ENCODE measurements around the gene ANKRD34C.

Gene ANKRD34C

GRCh38 chr15:79282371-79283251 is at the start of gene ANKRD34C:
TSS of gene ANKRD34C (plus strand) at chr15:79282722. CDS start at chr15:79293285, 10,563 bp downstream.
- DNase-seq (ENCODE audit: low read depth in 1 of 2, low spot score in 1 of 2): no peak

- no peak for DNase-seq (ENCODE audit: low read depth in 1 of 2, low spot score in 1 of 2)
These were observed 49.3 kb upstream of the ANKRD34C start for GRCh38 chr15:79233236-79233635.

DNA sequence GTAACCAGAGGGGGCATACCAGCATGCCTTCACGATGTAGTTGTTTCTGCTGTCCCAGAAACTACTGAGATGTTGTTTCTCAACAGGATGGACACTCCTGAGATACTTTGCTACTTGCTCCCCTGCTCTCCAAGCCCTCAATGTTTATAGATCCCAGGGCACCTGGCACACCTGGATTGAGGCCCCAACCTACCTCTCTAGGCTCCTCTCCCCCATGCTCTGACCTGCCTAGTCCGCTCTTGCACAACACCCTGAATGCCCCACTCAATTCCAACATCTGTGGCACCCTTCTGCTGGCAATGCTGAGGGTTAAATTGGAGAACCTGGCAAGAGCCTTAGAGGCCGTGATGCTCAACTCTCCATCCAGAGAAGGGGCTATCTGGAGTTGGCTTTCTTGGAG is 42.5 kb upstream of the ANKRD34C start:
- no peak for DNase-seq (ENCODE audit: low read depth in 1 of 2, low spot score in 1 of 2)

- DNase-seq (ENCODE audit: low read depth in 1 of 2, low spot score in 1 of 2): no peak
These were observed 38.8 kb upstream of the ANKRD34C start for GRCh38 chr15:79243723-79244122.

DNA sequence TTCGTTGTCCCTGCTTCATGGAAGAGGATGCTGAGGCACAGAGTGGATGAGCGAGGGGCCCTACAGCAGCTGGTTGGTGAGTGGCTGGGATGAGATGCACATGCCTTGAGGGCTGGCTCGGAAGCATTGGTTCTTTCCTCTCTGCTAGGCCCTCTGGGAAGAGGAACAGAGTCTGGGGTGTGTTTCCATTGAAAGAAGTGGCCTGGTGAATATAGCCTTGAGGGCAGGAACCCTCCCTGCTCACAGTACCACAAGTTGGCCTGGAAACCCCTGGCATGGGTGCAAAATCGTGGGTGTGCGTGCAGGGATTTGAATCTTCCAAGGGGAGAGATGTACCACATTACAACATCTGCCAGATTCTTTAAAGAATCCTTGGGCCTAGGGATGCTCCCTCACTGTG is 37.6 kb upstream of the ANKRD34C start:
- DNase-seq (ENCODE audit: low read depth in 1 of 2, low spot score in 1 of 2): no peak

DNA sequence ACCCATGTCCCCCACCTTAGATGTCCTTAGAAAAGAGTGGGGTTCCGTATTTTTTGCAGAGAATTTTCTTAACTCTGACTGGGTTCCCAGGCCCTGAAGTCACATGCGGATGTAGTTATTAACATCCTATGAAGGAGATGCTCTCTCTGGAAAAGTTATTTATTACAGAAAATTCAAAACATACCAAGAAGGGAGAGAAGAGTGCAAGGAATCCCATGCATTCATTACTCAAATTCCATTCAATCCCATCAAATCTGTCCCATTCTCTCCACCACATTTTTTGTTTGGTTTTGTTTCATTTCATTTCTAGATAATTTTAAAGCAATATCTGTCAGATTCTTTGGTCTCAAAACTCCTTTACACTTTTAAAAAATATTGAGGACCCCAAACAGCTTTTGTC is 34.3 kb upstream of the ANKRD34C start:
- no peak for DNase-seq (ENCODE audit: low read depth in 1 of 2, low spot score in 1 of 2)

GRCh38 chr15:79257454-79257853 is 25.1 kb upstream of the ANKRD34C start:
- DNase-seq (ENCODE audit: low read depth in 1 of 2, low spot score in 1 of 2): no peak

DNA sequence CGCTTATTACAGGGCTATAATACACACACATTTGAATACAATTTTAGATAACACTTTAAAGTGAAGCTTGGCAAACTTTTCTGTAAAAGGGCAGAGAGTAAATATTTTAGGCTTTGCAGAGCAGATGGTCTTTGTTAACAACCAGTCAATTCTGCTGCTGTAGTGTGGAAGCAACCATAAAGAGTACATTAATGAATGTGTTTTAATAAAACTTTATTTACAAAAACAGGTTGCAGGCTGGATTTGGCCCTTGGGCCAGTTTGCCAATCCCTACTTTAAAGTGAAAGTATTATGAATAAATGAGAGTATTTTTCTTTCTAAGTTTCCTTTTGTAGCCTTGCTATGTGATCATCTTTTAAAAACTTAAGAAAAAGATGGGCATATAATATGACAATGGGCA is 20.7 kb upstream of the ANKRD34C start:
- DNase-seq (ENCODE audit: low read depth in 1 of 2, low spot score in 1 of 2): no peak

DNA sequence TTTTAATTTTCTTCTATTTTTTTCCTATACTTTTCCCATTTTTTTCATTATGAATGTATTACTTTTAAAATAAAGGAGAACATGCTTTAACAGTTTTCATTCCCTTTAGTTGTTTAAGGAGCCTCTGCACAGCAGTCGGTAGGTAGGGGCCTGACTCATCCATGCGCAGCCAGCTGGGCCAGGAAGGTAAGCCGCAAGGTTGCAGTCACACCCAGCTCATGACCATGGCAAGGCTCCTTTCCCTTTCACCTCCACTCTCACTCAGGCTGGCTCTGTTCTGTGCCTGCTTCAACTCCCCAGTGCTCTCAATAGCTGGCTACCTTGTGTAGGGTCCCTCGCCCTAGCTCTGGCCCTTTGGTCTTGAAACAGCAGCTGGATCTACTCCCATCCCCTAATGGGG is 17.4 kb upstream of the ANKRD34C start:
- DNase-seq (ENCODE audit: low read depth in 1 of 2, low spot score in 1 of 2): no peak

DNA sequence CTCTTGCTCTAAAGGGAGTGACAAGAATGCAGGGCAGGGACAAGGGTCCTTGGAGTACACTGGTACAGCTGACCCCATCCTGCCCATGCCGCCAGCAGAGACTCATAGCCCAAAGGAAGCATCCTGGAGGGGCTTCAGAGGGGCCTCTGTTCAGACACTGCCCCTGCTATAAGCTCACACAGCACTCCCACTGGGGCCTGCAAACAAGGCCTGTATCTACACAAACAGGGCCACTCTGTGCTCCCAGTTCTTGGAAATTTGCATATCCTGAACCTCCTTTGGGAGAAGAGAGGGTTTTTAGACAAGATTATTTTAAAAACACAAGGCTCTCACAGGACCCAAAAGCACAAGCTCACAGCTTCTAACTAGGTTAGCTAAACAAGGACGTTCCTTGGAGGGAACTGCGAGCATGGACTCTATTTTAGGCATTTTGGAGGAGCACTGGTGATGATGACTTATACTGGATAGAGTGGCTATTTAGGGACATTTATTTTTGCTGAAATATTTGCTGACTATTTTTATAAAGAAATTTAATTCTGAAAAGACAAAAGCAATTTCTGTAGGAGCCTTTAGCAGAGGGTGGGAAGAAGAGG is 16.4 kb upstream of the ANKRD34C start:
- DNase-seq (ENCODE audit: low read depth in 1 of 2, low spot score in 1 of 2): no peak

DNA sequence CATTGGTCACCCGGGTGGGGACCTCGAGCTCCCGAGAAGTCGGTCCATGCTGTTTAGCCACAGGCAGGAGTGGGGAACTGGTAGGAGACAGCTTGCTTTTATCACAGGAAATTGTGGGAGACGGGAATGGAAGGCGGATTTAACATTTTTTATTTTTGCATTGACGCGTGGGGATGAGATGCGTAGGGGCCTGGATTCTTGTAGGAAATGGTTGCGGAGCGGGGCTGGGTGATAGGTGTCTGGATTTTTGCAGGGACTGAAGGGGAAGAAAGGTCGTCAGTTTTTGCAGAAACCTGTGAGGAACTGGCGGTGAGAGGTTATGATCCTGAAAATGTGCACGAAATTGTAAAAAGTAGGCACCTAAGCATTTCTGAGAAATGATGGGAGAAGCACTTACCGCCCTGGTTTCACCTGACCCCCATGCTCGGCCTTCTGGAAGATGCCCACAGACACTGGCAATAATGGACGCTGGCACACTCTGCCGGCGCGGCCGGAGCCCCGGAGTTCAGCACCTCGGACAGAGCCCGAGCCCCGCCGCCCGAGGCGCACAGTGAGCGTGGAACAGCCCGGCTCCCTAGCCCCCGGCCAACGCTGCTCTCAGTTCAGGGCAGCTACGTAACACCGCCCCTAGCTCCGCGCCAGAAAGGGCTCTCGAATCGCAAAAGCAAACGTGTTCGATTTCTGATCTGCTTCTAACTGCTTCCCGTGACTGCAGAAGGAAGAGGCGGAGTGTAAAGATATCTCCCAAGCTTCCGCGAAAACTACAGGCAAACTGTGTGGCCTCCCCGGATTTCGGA is 928 bp downstream of the ANKRD34C start:
- DNase-seq (ENCODE audit: low read depth in 1 of 2, low spot score in 1 of 2): no peak

- DNase-seq (ENCODE audit: low read depth in 1 of 2, low spot score in 1 of 2): no peak
These were observed 8.2 kb downstream of the ANKRD34C start for GRCh38 chr15:79290642-79291275.

GRCh38 chr15:79292011-79292410 is 9.5 kb downstream of the ANKRD34C start:
- DNase-seq (ENCODE audit: low read depth in 1 of 2, low spot score in 1 of 2): no peak

- DNase-seq (ENCODE audit: low read depth in 1 of 2, low spot score in 1 of 2): no peak
These were observed 11.6 kb downstream of the ANKRD34C start for GRCh38 chr15:79294075-79294474.

GRCh38 chr15:79296583-79296982 is 14.1 kb downstream of the ANKRD34C start:
- no peak for DNase-seq (ENCODE audit: low read depth in 1 of 2, low spot score in 1 of 2)

DNA sequence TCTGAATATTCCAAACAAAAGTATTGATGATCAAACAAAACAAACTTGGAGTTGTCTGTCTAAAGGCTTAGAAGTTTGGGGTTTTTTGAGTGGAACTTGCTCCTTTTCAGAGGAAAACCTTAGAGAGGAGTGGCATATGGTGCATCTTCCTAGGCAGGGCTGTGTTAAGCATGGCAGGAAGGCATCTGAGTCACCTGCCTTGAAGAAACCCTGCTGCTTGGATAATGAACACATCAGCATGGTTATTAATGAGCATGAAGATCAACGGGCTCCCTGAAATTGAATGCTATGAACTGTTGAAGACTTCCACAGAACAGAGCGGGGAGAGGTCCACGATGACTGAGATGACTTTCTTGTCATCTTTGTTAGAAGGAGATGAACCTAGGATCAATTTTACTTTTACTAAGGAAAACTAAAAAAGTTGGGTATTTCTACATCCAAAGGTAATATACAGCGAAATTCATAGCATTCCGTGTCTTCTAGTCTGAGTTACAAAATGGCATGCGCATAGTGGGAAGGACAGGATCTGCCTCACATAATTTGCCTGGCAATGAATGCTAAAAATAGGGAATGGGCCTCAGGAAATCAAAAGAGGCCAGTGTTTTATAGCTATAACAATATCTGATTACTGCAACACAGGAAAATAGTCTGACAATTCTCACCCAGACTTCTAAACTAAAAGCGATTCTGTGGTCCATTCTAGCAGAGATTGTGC is 16.8 kb downstream of the ANKRD34C start:
- no peak for DNase-seq (ENCODE audit: low read depth in 1 of 2, low spot score in 1 of 2)

GRCh38 chr15:79299841-79300235 is 17.3 kb downstream of the ANKRD34C start:
- DNase-seq (ENCODE audit: low read depth in 1 of 2, low spot score in 1 of 2): no peak

- DNase-seq (ENCODE audit: low read depth in 1 of 2, low spot score in 1 of 2): no peak
These were observed 24.7 kb downstream of the ANKRD34C start for GRCh38 chr15:79307251-79307650.

DNA sequence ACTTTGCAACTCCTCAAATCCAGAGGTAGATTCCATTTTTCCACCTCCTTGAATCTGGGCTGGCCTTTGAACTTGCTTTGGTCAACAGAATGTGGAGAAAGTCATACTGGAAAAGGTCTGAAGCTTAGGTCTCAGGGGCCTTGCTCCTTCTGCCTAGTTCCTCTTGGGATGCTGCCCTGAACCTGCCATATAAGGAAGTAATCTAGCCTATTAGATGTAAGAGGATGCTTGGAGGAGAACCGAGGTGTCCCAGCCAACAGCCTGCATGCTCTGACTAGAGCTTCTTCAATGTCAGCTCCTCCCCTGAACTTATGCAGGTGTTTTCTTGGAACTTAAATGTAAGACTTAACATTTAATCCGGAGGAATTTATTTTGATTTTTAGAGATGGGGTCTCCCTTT is 26.4 kb downstream of the ANKRD34C start:
- DNase-seq (ENCODE audit: low read depth in 1 of 2, low spot score in 1 of 2): no peak

DNA sequence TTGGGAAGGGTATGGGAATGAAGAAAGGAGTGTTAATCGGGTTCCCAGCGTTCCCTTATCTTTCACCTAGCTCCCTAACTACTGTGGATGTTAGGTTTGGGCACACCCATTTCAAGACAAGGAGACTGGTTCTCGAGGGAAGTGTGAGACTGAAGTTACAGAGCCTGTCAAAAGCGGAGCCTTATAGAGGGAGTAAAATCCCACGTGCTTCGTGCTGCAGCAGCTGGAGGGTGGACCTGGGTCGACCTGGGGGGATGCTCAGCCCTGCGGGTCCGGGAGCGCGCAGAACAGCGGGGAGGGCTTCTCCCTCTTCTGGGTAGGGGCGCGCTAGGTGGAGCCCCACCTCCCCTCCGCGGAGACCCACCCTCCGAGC is 28.1 kb downstream of the ANKRD34C start:
- DNase-seq (ENCODE audit: low read depth in 1 of 2, low spot score in 1 of 2): no peak
